Small intestine (tissue), 7 donors: ENCODE results near the gene KCTD14. TPM values are rescaled to one million over a fixed set of nuclear protein-coding genes. Genes with fewer than 3 reads are reported as not detected.

Experiments used
- DNase-seq, 2 donors: peaks; one replicate each; pipeline versions ENCODE4 v3.0.0 to v3.0.0-alpha.2; 2013
- FAIRE-seq: peaks from 2 replicates; lab custom pipeline; 2012; peaks lifted over from hg19 to GRCh38; lab: Jason Lieb, UNC
- H3K27ac ChIP-seq, 3 donors: one replicate each; pipeline ENCODE4 v1.5.1; 2013; ENCODE audit warnings: low read length in 2 of 3, mild to moderate bottlenecking in 2 of 3, control low read depth in 1 of 3, inconsistent platforms in 1 of 3, low read depth in 1 of 3, moderate library complexity in 1 of 3
- H3K27me3 ChIP-seq, 3 donors: one replicate each; pipeline ENCODE4 v1.6.1; 2013; ENCODE audit warnings: low read length in 3 of 3, inconsistent platforms in 1 of 3; ENCODE audit not compliant: control insufficient read depth in 3 of 3, insufficient read depth in 3 of 3
- H3K36me3 ChIP-seq, 3 donors: one replicate each; pipeline ENCODE4 v1.6.1; 2013; ENCODE audit warnings: low read length in 3 of 3, inconsistent platforms in 1 of 3, low read depth in 1 of 3, mild to moderate bottlenecking in 1 of 3, moderate library complexity in 1 of 3; ENCODE audit not compliant: control insufficient read depth in 3 of 3, insufficient read depth in 2 of 3
- H3K4me1 ChIP-seq, 3 donors: one replicate each; pipeline ENCODE4 v1.6.1; 2013; ENCODE audit warnings: low read length in 2 of 3, inconsistent platforms in 1 of 3, low read depth in 1 of 3, mild to moderate bottlenecking in 1 of 3, moderate library complexity in 1 of 3; ENCODE audit not compliant: control insufficient read depth in 3 of 3, insufficient read depth in 2 of 3
- H3K4me3 ChIP-seq, 3 donors: one replicate each; pipeline ENCODE4 v1.5.1; 2013; ENCODE audit warnings: low read length in 3 of 3, control low read depth in 1 of 3, inconsistent platforms in 1 of 3, low read depth in 1 of 3, mild to moderate bottlenecking in 1 of 3, moderate library complexity in 1 of 3
- H3K9me3 ChIP-seq, 2 donors: one replicate each; pipeline ENCODE4 v1.6.1; 2013; ENCODE audit warnings: low read depth in 1 of 2, low read length in 1 of 2; ENCODE audit not compliant: control insufficient read depth in 2 of 2, insufficient read depth in 1 of 2
- WGBS, 3 donors: extraction: QIAGEN DNeasy Blood & Tissue Kit; methylation state at CpG; one replicate each; pipeline ENCODE4 v1.1.7; 2013; 5-methylcytosine and 5-hydroxymethylcytosine counted together
- polyA plus RNA-seq, 4 donors: library from polyadenylated mRNA; stranded (reverse) in 3 of 4; unstranded in 1 of 4; fragments of 200-250 nt in 3 of 4; fragments of 120-200 nt in 1 of 4; gene quantifications; one replicate each; pipeline versions ENCODE4 v1.2.1 to v1.2.3, GENCODE V29; 2013
- donor health status: healthy with polysubstance abuse.
- donor health status: control.
- donor health status: control.
- donor health status: Bipolar disorder and iron deficiency.
- donor health status: healthy.

Gene KCTD14
- polyA plus RNA-seq, 4 donors: 2.5 to 11.1 (median 5.2) TPM

GRCh38 chr11:78010755-78011154 is 12.3 kb downstream of the KCTD14 start:
- H3K36me3 ChIP-seq: no peaks in the 10 kb centered on the region
- no peaks in the 10 kb centered on the region for H3K27me3 ChIP-seq
- no peak overlapping the region for H3K27ac ChIP-seq
- H3K4me1 ChIP-seq: no peaks in the 10 kb centered on the region
- no peak for DNase-seq
- FAIRE-seq: no peak
- H3K9me3 ChIP-seq: no peaks in the 10 kb centered on the region
- 89 to 92% (median 91%) methylated on average over 6 of the region's 6 CpGs for WGBS, 3 donors
- H3K4me3 ChIP-seq: no peak overlapping the region

- H3K9me3 ChIP-seq: no peaks in the 10 kb centered on the region
- DNase-seq (no peak), FAIRE-seq (no peak)
- no peaks in the 10 kb centered on the region for H3K4me1 ChIP-seq
- H3K27me3 ChIP-seq: no peaks in the 10 kb centered on the region
- H3K36me3 ChIP-seq: no peaks in the 10 kb centered on the region
- H3K4me3 ChIP-seq: no peak overlapping the region
- WGBS, 3 donors: 89 to 100% (median 96%) methylated on average over 1 of the region's 1 CpG
- no peak overlapping the region for H3K27ac ChIP-seq
These were observed 12.8 kb downstream of the KCTD14 start for GRCh38 chr11:78010304-78010703.

GRCh38 chr11:78009062-78009461 is 14.0 kb downstream of the KCTD14 start:
- Histone ChIP-seq H3K4me3 (no peak overlapping the region), H3K27me3 (no peaks in the 10 kb centered on the region), H3K4me1 (no peaks in the 10 kb centered on the region), H3K9me3 (no peaks in the 10 kb centered on the region), H3K27ac (no peak overlapping the region), H3K36me3 (no peaks in the 10 kb centered on the region)
- WGBS, 3 donors: 94 to 96% (median 96%) methylated on average over 2 of the region's 2 CpGs
- DNase-seq (no peak), FAIRE-seq (no peak)

GRCh38 chr11:78000193-78000592 is 22.9 kb downstream of the KCTD14 start:
- H3K4me1 ChIP-seq: peaks cover 0 to 1% (median 0%) of the 10 kb centered on the region in 3 donors
- FAIRE-seq (no peak), DNase-seq (peak; percentile 71 to 72)
- no peak overlapping the region for H3K4me3 ChIP-seq
- H3K27me3 ChIP-seq: no peaks in the 10 kb centered on the region
- no peaks in the 10 kb centered on the region for H3K36me3 ChIP-seq
- 0 to 6% (median 0%) methylated on average over 1 of the region's 1 CpG for WGBS, 3 donors
- H3K27ac ChIP-seq: no peak overlapping the region
- H3K9me3 ChIP-seq: no peaks in the 10 kb centered on the region

- FAIRE-seq: no peak
- Histone ChIP-seq H3K27ac (no peak overlapping the region), H3K36me3 (no peaks in the 10 kb centered on the region), H3K9me3 (no peaks in the 10 kb centered on the region), H3K4me3 (no peak overlapping the region), H3K27me3 (no peaks in the 10 kb centered on the region), H3K4me1 (peaks cover 0 to 3% (median 0%) of the 10 kb centered on the region in 3 donors)
- 72 to 96% (median 92%) methylated on average over 1 of the region's 1 CpG for WGBS, 3 donors
- no peak for DNase-seq
These were observed 23.5 kb downstream of the KCTD14 start for GRCh38 chr11:77999446-78000030.

GRCh38 chr11:77994434-77995362 is 28.4 kb downstream of the KCTD14 start, which contains the start of gene INTS4:
Gene INTS4, minus strand, starts transcription at chr11:77994668. Its CDS starts 25 bp downstream, at chr11:77994643.
- FAIRE-seq: no peak
- WGBS, 3 donors: 0% methylated on average over 46 to 47 of the region's 47 CpGs

GRCh38 chr11:77993902-77994301 is 29.2 kb downstream of the KCTD14 start:
- H3K27me3 ChIP-seq: no peaks in the 10 kb centered on the region
- H3K4me1 ChIP-seq: peaks cover 0 to 7% (median 6%) of the 10 kb centered on the region in 3 donors
- FAIRE-seq: no peak
- H3K9me3 ChIP-seq: no peaks in the 10 kb centered on the region
- H3K27ac ChIP-seq: peak overlapping the region in 2 of 3 donors; percentile 21 to 81
- H3K36me3 ChIP-seq: peaks cover 0 to 23% (median 0%) of the 10 kb centered on the region in 3 donors
- 2 to 7% (median 4%) methylated on average over 11 of the region's 11 CpGs for WGBS, 3 donors
- peak overlapping the region; percentile 61 to 78 (median 62) for H3K4me3 ChIP-seq
- no peak for DNase-seq

More at GRCh38 chr11:77994434-77995362, 28.4 kb downstream of the KCTD14 start, which contains the start of gene INTS4:
- Histone ChIP-seq H3K4me1 (peaks cover 0 to 7% (median 6%) of the 10 kb centered on the region in 3 donors), H3K9me3 (no peaks in the 10 kb centered on the region), H3K27me3 (no peaks in the 10 kb centered on the region), H3K4me3 (peak within 1 kb of the TSS; percentile 61 to 78 (median 62)), H3K36me3 (peaks cover 0 to 16% (median 0%) of the 10 kb centered on the region in 3 donors), H3K27ac (peak within 1 kb of the TSS; percentile 67 to 81 (median 78))
- DNase-seq: peak; percentile 100

- H3K4me1 ChIP-seq: peaks cover 0 to 7% (median 6%) of the 10 kb centered on the region in 3 donors
- no peak overlapping the region for H3K27ac ChIP-seq
- H3K9me3 ChIP-seq: no peaks in the 10 kb centered on the region
- FAIRE-seq: no peak
- 93 to 96% (median 93%) methylated on average over 5 of the region's 5 CpGs for WGBS, 3 donors
- H3K36me3 ChIP-seq: peaks cover 0 to 27% (median 2%) of the 10 kb centered on the region in 3 donors
- no peak overlapping the region for H3K4me3 ChIP-seq
- DNase-seq: no peak
- H3K27me3 ChIP-seq: no peaks in the 10 kb centered on the region
These were observed 32.1 kb downstream of the KCTD14 start for GRCh38 chr11:77990981-77991380.
